ENCODE results near the gene EMSY.
A peak's percentile ranks its signal among the peaks of the same experiment; 100 is the strongest.

DNA sequence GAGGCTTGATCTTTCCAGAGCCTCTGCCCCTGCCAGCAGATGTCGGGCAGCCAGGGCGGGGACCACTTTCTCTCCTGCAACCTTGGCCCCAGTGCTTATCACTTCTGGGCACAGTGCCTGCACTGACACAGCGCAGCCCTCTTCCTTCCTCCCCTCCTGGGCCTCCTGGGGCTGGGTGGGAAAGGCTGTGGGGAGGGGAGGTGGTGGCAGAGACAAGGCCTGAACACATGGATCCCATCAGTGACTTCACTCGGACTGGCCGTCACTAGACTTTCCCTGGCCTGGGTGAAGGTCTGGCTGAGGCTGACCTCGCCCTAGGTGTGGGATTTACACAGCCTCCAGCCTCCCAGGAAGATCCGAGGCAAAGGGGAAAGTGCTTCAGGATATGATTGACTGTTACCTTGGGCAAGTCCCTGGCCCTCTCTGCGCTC lies 157.6 kb downstream of the EMSY start:
- TF ChIP-seq POLR2AphosphoS5 (IDR thresholded peaks at IDR 0.05), result peak; percentile 85 to 87 (median 86)
- TF ChIP-seq, protein P1, sequence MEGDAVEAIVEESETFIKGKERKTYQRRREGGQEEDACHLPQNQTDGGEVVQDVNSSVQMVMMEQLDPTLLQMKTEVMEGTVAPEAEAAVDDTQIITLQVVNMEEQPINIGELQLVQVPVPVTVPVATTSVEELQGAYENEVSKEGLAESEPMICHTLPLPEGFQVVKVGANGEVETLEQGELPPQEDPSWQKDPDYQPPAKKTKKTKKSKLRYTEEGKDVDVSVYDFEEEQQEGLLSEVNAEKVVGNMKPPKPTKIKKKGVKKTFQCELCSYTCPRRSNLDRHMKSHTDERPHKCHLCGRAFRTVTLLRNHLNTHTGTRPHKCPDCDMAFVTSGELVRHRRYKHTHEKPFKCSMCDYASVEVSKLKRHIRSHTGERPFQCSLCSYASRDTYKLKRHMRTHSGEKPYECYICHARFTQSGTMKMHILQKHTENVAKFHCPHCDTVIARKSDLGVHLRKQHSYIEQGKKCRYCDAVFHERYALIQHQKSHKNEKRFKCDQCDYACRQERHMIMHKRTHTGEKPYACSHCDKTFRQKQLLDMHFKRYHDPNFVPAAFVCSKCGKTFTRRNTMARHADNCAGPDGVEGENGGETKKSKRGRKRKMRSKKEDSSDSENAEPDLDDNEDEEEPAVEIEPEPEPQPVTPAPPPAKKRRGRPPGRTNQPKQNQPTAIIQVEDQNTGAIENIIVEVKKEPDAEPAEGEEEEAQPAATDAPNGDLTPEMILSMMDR (IDR thresholded peaks at IDR 0.05 in 8 of 11, conservative IDR thresholded peaks at IDR 0.05 in 3 of 11), result no peak

All from spleen (tissue), 7 donors.